Stimulated activated CD4-positive, alpha-beta T cell treated with anti-CD3 and anti-CD28 coated beads, TNF-alpha, amount 100 ng/mL, for 4 hours (primary cell): Measurements from ENCODE around the gene MORN1.

ENCODE experiments used
- DNase-seq, 3 experiments: peaks; one replicate each; pipeline ENCODE4 v3.0.0-alpha.2; 2020; ENCODE audit warnings: low read depth in 3 of 3

Gene MORN1

GRCh38 chr1:2274231-2274928 is 117.0 kb downstream of the MORN1 start:
- no peak for DNase-seq

GRCh38 chr1:2273401-2274090 is 117.8 kb downstream of the MORN1 start:
- no peak for DNase-seq

- no peak for DNase-seq
Measured at GRCh38 chr1:2272686-2273400, 118.5 kb downstream of the MORN1 start.

GRCh38 chr1:2271841-2272655 is 119.3 kb downstream of the MORN1 start:
- DNase-seq = no peak
